RKO (cell line): ENCODE data around the gene ESM1.

Experiments
- DNase-seq: peaks from one replicate; pipeline ENCODE4 v3.0.0-alpha.2; 2016; ENCODE audit warnings: low spot score

ESM1 gene

DNA sequence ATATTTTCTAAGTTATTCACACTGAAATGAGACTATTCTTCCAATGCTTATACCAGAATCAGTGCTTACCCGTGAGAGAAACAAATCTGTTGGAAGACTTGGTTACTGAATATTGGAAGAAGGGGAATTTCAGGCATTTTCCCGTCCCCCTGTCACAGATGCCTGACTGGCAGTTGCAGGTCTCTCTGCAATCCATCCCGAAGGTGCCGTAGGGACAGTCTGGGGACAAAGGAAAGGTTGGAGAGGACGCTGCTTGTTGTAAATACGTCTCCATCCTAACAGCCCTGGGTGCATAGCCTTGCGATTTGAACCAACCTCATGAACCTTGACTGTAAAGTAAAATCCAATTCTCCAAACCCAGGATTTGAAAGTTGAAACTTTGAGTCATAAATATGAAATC is 3.5 kb downstream of the ESM1 start:
- no peak for DNase-seq

DNA sequence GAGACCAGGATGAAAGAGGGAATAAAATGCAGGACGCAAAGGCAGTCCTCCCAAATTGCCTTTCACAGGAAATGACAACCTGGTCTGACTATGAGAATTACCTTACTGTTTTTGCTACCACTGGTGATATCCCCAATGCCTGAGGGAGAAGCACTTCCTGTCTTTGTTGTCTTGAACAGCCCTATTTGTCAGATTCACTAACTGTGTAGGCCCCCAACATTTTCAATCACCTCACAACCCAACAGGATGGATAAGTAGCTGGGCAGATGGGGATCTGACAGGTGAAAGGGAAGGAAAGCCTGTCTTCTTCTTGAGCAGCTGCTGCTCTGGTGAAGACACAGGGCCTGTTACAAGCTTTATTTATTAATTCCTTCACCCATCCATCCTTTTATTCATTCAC is 9.7 kb downstream of the ESM1 start:
- DNase-seq = no peak

- no peak for DNase-seq
Observed at GRCh38 chr5:54969856-54970828, 15.3 kb downstream of the ESM1 start.

- DNase-seq = no peak
Observed at GRCh38 chr5:54969242-54969641, 16.2 kb downstream of the ESM1 start.

GRCh38 chr5:54965806-54966205 is 19.6 kb downstream of the ESM1 start:
- DNase-seq = no peak

DNA sequence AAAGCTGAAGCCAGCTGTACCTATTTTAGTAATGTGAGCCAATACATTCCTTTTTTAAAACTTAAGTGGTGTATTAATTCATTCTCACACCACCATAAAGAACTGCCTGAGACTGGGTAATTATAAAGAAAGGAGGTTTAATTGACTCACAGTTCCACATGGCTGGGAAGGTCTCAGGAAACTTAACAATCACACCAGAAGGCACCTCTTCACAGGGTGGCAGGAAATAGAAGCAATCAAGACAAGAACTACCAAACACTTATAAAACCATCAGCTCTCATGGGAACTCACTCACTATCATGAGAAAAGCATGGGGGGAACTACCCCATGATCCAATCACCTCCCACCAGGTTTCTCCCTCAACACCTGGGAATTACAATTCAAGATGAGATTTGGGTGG is 21.0 kb downstream of the ESM1 start:
- no peak for DNase-seq

DNA sequence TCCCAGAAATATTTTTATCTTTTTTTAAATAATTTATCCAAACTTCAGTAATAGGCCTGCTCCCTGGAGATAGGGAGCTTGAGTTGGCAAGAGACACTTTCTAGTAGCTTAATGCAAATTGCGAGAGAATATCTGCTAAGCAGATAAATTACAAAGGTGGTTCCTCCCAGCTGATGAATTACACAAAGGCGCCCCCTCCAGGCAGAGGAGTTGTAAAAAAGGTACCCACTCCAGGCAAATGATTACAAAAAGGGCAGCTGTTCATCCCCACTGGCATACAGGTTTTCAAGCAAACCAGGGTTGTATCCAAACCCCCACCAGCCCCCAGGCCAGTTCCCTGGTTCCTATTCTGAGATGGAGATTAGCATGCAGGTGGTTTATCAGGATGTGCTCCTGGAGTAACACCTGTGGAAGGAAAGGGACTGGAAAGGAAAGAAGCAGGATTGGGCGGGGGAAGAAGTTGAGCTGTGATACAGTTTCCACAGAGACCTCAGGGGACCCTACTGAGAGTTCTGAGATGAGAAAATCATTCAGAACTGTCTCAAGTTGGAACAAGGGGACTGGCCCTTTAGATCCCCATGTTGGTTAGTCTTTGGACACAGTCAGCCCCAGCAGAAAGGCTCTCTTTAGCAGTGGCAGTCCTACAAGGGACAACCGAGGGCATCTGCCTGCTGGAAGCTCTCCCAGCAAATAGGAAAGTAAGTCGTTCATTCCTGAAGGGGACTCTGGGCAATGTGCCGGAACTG is 25.5 kb downstream of the ESM1 start:
- DNase-seq = no peak

DNA sequence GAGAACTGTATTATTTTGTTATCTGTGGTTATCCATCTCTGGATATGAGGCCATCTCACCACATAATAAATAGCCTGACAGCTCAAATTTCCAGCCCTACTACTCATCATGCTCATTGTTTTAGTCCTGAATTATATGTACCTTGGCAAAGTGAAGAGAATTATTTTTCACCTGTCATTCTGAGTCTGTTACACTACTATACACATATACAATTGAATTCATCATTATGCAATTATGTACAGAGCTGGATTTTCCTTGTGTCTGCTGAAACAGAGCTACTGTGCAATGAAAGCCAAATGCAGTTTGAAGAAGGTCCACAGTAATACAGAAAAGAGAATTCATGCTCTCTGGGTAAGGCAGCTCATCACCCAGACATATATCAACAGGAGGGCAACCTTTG is 28.5 kb downstream of the ESM1 start:
- no peak for DNase-seq

DNA sequence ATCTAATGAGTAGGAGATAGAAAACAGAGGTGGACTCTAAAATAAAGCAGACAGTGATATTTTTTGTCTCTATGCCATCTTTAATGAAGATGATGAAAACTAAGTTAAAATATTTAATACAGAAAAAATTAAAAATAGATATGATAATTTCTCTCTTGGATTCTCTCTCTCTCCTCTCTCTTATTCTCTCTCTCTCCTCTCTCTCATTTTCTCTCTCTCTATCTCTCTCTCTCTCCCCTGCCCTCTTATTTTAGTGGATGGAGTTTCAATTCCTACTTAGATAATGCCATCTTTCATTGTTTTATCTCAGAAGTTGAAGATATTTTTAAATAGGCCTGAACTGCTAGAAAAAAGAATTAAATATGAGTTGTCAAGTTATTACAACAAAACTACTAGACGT is 38.2 kb downstream of the ESM1 start:
- DNase-seq = no peak

DNA sequence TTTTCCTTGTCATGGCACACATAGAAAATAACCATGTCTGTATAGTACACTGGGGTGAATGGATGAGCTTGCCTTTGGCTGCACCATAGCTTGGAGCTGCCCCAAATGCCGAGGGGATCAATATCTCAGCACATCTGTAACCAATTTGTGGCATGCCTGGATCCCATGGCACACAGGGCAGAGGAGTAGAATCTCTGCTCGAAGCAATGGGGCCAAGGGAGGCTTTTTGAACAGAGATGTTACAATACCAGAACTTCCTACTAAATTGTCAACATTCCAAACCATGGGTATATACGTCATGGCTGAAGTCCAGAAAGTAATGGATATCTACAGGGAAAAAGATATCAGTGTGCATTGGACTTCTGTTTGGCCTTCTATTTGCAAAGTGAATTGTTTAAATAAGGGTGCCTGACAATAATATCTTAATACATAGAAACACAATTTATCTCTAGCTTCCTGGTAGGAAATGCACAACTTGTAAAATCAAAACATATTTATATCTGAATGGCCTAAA is 39.0 kb downstream of the ESM1 start:
- no peak for DNase-seq

DNA sequence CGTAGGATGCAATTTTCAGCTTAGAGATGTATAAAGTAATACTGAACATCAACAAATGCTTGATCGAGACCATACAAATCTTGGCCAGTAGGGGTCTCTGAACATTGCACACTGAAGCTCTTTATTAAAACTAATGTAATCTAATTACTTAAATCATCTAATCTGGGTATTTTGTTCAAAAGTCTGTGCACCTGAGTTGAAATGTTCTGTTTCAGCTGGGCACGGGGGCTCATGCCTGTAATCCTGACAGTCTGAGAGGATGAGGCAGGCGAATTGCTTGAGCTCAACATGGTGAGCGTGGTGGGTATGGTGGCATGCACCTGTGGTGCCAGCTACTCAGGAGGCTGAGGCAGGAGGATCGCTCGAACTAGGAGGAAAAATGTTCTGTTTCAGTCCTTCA is 41.0 kb downstream of the ESM1 start:
- peak; percentile 41 for DNase-seq

- DNase-seq = no peak
Observed at GRCh38 chr5:54942064-54942778, 43.2 kb downstream of the ESM1 start.

DNA sequence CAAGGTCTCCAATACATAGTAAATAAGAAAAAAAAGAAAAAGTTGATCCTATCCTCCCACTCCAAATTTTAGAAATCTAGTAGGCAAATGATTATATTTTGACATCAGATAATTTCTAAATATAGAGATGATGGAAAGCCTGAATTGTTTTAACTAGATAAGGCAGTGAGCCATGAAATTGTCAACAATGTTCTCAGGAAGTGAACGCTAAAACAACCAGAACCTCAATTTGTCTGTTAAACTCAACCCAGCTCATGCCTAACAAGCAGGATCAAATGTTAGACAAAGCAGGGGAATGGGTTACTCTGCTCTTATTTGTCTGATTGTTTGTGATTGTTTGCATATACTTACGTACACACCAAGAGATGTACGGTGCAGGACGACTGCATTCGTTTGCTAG is 49.2 kb downstream of the ESM1 start:
- DNase-seq = no peak

DNA sequence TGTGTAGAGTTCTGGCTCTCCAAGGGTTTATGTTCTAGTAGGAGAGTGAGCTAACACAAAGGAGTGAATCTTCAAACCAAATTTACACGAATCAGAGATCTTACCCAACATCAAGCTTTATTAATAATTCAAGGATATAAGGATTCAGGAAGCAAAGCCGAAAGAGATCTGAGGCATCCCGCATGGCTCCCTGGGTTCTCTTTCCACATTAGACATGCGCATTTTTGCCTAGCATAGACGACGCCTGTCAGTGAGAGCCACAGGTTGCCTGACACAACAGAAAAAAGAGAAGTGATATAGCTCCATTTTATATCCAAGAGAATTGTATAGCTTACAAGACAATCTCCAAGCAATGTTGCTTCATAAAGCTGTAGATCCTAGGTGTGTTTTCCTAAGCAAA is 52.6 kb downstream of the ESM1 start:
- DNase-seq = no peak

DNA sequence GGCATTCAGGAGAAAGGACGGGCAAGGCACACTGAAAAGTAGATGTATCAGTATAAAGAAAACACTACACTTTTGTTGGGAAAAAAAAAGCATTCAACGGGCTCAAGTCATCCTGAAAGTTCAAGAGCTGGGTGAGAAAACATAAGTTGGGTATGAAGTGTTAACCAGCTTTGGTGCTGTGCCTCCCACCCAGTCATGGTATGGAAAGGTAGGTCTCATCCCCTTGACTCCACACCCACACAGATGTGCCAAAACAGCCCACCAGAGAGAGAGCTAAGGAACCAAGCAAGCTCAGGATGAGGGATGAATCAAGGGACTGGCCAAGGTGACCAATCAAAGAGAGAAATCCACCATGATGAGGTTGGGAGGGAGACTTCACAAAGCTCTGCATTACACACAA is 54.7 kb downstream of the ESM1 start:
- no peak for DNase-seq
